ENCODE measurements around the gene NELL1.

- TF ChIP-seq REST (IDR thresholded peaks at IDR 0.05; ENCODE audit: low read depth, low read length): no peak
- no peak for TF ChIP-seq CTCF (IDR thresholded peaks at IDR 0.05)
- no peak for TF ChIP-seq PBX3 (IDR thresholded peaks at IDR 0.05)
These were observed 637.5 kb downstream of the NELL1 start for GRCh38 chr11:21306739-21307358.
